HL-60/S4 treated with phorbol 12-myristate 13-acetate at 8.2 ng/mL for 4 days and 3 days (cell line): ENCODE measurements around the gene KRT17.
"Not testable (repeated sequence)": the region's sequence is repeated elsewhere in the genome, so short reads cannot be mapped to it uniquely, and the experiment has no call there.

Experiments
- in situ Hi-C: fragments of 300-500 bp; cut with MboI; formaldehyde crosslinking; loops from 2 replicates; pipeline ENCODE4 v1.15.0; 2022; ENCODE audit warnings: low sequenced_read_pairs

The KRT17 gene

GRCh38 chr17:41599680-41600079 is 24.7 kb downstream of the KRT17 start:
- in situ Hi-C loops = no loop called here

DNA sequence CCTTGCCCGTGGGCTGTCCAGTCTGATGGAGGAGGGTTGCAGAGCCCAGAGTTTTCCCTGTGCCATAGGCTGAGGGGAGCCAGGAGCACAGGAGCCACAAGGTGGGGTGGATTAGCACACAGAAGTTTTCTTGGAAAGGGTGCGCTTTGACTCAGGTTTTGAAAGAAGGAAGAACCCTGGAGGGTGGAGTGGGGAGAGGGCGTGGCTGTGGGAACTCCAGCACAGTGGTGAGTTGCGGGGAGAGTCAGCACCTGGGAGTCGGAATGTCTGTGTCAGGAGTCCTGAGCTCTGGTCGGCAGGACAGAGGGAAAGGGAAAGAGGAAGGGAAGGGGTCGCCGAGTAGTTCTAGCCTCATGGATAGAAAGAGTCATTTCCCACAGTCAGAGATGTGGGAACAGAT is 28.8 kb downstream of the KRT17 start:
- in situ Hi-C loops = no loop called here

- in situ Hi-C loops = no loop called here
These were observed 29.9 kb downstream of the KRT17 start for GRCh38 chr17:41594363-41594915.

DNA sequence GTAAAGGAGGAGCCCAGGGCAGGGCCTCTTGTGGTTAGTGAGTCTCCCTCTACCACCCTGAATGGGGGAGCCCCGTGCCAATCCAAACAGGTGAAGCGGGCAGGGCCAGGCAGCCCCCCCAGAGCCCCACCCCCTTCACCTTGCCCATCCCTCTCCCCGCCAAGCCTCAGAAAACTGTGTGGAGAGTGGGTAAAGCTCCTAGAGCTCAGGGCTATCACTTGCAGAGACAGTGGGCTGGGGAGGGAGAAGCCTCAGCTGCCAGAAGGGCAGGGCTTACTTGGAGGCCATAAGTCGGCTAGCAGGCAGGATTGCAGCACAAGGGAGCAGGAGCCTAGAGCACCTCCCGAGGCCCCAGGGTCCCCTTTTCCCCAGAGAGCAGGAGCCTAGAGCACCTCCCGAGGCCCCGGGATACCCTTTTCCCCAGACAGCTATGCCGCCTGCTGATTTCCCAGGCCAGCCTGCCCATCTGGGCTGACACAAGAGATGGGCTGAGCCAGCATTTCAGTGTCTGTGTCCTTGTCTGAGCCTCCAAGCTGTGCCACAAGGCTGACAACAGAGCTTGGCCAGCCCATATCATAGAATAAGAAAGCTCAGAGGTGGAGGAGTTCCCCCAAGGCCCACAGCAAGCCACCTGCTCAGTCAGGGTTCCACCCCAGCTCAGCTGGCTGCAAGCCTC is 30.9 kb downstream of the KRT17 start:
- in situ Hi-C loops = no loop called here

DNA sequence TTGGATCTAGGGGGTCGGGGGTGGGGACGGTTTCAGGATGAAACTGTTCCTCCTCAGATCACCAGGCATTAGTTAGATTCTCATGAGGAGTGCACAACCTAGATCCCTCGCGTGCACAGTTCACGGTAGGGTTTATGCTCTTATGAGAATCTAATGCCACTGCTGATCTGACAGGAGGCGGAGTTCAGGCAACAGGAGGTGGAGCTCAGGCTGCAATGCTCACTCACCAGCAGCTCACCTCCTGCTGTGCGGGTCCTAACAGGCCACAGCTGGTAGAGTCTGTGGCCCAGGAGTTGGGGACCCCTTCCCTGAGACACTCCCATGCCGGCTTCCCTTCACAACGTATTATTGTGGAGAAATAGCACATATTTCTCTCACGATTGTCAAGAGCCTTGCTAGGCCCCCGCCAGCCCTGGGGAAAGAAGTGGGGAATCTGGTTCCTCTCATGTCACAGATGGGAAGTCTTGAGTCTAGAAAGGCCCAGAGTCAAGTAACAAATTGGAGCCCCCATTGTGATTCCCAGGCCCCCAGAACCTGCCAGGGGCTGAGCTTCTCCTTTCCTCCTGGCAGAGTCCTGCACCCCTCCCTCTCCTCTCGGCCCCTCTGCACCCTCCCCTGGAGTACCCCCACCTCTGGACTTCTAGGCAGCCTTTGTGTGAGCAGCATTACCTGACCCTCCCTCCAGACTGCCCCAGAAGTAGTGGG is 31.6 kb downstream of the KRT17 start:
- in situ Hi-C loops = no loop called here

GRCh38 chr17:41589301-41589700 is 35.1 kb downstream of the KRT17 start:
- in situ Hi-C loops = no loop called here

GRCh38 chr17:41588126-41588810 is 36.1 kb downstream of the KRT17 start:
- in situ Hi-C loops = no loop called here

DNA sequence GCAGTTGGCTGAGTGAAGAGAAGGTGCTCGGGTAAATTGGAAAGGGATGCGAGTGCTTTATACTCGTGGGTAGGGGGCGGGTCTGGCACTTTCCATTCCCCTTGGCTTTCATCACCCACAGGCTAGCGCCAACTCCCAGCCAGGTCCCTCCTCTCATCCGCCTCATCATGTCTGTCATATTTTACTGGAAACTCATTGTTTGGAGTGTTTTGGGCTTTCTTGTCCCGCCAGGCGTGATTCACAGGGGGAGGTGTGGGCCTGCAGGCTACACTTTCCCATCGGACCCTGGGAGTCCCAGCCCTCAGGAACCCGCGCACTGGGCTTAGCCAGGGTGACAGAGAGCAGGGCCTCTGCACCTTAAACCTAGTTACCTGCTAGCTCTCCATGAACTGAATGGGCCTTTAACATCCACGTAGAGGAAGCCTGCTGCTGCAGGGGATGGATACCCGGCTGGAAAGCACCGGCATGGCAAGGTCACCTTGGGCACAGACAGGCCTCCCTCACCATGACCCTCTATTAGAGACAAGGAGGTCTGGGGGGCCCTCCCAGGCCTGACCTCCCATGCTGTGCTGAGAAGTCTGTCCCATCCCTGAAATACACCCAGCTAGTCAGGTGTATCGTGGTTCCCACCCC is 37.4 kb downstream of the KRT17 start, which contains the start of gene KRT14:
KRT14 (minus strand) TSS at position 33 of the 633 bp plus-strand sequence. CDS start 61 bp downstream, outside the sequence.
- in situ Hi-C loops = no loop called here

DNA sequence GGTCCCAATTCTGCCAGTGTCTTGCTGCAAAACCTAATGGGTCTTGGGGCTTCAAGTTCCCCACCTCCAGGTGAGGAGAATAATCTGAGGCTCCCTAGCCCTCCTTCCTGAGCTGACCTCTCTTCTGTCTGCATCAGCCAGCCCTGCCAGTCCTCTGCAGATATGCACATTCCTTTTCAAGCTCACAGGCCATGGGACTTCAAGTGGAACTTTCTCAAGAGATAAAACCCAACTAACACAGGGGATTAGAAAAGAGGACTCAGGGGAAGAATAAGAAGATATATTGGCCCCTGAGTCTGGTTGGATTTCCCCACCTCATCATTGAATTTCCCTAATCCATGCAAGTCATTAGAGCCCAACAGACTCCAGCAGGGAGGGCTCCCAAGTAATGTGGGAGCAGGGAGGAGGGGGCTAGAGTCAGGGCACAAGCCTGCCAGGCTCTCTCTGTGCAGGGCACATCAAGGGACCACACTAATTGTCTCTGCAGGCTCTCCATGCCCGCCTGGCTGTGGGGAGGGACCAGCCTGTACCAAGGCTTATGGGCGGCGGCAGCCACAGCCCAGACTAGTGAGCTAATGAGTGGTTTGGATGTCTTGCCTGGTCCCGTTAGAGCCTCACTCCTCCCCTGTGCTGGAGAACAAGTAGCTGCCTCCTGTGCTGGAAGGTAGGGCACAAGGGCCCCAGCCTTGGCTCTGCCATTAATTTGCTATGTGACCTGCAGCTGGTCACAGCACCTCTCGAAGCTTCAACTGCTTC is 38.9 kb downstream of the KRT17 start:
- in situ Hi-C loops = no loop called here

- in situ Hi-C loops = not testable (repeated sequence)
These were observed 39.9 kb downstream of the KRT17 start for GRCh38 chr17:41584331-41584927.

DNA sequence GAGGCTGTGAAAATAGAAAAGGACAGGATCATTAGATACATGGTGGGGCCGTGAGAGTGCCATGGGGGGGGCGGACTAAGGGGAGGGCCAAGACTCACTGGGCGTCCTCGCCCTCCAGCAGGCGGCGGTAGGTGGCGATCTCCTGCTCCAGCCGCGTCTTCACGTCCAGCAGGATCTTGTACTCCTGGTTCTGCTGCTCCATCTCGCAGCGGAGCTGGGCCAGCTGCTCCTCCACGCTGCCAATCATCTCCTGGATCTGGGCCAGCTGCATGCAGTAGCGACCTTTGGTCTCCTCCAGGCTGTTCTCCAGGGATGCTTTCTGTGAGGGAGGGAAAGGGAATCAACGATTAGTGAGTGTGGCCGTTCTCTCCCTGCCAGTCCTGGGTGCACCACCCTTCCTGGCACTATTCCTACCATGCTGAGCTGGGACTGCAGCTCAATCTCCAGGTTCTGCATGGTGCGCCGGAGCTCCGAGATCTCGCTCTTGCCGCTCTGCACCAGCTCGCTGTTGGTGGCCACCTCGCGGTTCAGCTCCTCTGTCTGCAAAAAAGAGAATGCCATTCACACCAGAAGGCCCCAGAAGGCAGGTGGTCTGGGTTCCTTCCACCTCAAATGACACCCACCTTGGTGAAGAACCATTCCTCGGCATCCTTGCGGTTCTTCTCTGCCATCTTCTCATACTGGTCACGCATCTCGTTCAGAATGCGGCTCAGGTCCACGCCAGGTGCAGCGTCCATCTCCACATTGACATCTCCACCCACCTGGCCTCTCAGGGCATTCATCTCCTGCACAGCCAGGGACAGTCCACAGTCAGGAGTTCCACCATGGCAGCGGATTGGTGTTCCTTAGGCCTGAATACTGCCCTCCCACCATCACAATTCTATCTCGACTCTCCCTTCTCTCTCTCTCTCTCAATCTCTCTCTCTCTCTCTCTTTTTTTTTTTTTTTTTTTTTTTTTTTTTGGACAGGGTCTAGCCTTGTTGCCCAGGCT is 40.9 kb downstream of the KRT17 start:
- in situ Hi-C loops = no loop called here

GRCh38 chr17:41582061-41582968 is 42.1 kb downstream of the KRT17 start:
- in situ Hi-C loops = not testable (repeated sequence)

- in situ Hi-C loops = no loop called here
These were observed 42.9 kb downstream of the KRT17 start for GRCh38 chr17:41581366-41582060.

GRCh38 chr17:41580687-41581365 is 43.5 kb downstream of the KRT17 start:
- in situ Hi-C loops = no loop called here

DNA sequence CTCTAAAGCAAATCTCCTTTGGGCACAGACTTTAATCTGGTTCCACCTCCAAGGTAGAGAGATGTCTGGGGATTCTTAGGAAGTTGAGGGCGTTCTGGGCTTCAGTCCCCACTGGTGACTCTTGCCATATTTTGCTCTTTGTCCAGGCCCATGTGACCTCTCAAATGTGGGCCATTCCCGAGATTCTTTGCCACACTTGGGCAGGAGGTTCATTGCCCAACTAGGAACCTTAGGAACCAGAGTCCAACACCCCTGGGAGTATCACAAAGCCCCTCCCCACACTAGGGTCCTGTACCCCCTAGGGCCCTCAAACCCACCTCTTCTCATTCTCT is 44.2 kb downstream of the KRT17 start:
- in situ Hi-C loops = no loop called here

DNA sequence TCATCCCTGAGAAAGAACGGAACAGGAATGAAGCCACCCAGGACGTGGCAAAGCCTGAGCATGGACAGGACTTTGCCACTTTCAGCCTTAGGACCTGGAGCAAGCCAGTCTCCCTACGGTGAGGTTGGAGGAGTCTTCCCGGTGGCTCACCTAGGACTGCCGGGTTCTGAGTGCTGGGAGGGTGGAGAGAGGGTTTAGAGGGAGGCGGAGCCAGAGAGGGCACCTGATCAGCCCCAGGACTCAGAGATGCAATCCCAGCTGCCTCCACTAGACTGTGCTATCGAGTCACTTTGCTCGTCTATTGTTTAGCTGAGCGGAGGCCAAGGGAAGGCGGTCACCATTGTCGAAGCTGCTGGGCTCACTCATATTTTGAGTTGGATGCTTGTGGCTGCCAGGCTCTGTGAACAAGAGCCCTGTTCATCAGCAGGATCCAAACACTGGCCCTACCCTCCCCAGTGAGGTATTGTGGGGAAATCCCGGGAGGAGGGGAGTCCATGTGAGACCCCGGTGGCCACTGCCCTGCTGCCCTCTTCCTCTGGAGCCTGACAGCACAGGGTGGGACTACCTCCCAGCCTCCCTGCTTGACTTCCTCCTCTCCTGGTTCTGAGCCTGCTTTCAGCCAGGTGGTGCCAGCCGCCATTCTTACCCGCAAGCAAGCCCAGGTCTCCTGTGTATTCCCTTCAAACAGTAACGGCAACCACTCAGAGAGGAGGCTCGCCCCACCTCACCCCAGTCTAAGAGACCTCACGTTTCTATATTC is 44.7 kb downstream of the KRT17 start:
- in situ Hi-C loops = no loop called here
